OCI-M2 (cell line): ENCODE results near the gene SARS2.
"Not testable (repeated sequence)": the region's sequence is repeated elsewhere in the genome, so short reads cannot be mapped to it uniquely, and the experiment has no call there.

Experiments used
- DNase-seq: peaks from one replicate; lab custom pipeline; 2025; ENCODE audit not compliant: unreplicated experiment; lab: John Stamatoyannopoulos, UW

Gene SARS2

DNA sequence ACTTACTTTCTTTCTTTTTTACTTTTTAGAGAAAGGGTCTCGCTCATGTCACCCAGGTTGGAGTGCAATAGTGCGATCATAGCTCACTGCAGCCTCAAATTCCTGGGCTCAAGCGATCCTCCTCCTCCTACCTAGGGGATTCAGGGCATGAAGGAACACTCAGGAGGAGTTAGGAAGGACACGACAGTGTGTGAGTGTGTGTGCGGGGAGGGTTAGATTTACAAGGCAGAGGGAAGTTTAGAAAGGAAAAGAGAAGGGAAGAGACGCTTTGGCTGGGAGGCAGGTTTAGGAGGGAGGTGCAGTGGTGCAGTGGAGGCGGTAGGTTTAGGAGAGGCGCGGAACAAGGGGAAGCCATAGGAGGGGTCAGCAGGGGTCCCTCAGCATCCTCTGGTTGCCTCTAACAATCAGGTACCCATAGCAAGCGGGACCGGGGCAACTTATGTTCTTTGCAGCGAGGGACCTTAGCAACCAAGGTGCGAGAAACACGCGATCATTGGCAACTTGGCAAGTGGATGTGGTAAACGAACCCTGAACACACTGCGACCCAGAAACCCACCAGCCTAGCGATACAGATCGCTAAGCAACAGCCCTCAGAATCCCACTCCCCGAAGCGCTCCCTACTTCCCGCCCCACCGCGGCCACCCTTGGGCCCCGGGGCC, 31.6 kb downstream of the SARS2 start:
- DNase-seq, result no peak

DNA sequence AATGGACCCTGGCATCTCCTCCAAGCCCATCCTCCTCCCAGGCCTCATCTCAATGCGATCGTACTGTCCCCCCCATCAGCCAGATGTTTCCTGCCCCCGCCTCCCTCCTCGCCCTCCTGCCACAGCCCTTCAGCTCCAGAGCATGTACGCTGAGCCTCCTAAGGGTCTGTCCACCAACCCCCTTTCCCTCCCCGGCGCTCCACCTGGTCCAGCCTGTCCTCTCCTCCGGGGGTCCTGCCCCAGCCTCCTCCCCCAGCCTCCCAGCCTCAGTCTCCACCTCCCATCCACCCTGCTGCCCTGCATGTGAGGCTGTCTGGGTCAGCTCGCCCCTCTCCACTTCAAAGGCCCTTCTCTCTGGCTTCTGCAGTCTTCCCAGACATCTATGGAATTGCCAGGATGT, 35.6 kb downstream of the SARS2 start:
- no peak for DNase-seq

DNA sequence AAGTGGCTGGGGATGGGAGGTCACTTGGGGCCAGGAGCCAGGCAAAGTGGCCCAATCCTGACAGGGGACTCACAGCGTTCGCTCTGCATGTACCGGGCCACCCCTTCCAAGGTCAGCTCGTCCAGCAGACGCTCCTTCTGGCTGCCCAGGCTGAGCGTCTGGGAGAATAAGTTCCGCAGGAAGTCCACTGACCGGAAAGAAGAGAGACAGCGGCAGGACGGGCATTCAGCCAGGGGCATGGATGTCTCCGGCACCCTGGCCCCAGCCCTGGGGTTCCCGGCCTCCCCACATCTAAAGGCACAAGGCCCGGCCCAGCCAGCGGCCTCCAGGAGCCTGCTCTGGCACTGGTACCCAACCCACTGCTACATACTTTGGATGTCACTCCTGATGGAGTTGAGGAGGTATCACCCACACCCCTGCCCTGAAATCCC, 37.2 kb downstream of the SARS2 start:
- no peak for DNase-seq

DNA sequence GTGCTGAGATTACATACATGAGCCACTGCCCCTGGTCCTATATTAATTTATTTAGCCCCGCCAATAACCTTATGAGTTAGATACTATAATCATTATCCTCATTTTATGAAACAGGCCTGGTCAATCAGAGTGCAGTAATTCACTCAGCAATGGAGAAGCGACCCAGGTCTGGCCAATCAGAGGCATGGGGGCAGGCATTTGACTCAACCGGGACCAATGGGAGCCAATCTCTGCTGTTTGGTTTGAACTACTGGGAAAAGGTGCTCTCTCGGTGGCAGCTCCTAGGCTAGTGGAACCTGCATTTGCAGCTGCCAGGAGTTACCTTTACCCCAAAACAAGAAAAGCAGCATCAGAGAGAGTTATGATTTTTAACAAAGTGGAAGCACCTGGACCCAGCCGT, 37.7 kb downstream of the SARS2 start:
- no peak for DNase-seq

DNA sequence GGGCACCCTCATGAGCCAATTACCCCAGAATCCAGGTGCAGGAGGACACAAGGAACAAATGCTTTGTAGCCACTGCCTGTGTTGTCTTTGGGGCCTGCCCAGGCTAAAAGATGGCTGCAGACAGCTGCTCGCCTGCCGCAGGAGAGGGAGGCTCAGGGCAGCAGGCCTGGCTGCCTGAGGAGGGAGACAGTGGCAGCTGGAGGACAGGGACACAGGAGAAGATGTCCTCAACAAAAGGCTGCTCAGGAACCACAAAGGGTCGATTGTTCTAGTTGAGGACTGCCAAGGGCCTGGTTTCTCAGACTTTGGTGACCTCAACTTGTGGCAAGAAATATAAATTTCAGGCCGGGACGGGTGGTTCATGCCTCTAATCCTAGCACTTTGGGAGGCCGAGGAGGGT, 38.8 kb downstream of the SARS2 start:
- DNase-seq, result no peak

DNA sequence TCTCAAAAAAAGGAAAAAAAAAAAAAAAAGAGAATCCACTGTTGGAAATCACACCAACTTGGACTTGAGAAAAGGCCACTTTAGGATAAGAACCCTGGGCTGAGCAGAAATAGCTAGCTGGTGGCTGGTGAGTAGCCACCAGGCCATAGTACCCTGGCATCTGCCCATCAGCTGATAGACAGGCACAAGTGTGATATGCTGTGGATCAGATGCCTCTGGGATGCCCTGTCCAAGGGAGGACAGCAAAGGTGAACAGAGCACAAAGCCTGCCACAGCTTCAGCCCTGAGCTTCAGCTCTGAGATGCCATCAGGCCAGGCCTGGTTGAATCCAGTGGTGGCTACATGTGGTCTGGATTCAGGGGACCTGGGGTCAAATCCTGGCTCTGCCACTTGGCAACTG, 39.9 kb downstream of the SARS2 start:
- DNase-seq, result no peak

DNA sequence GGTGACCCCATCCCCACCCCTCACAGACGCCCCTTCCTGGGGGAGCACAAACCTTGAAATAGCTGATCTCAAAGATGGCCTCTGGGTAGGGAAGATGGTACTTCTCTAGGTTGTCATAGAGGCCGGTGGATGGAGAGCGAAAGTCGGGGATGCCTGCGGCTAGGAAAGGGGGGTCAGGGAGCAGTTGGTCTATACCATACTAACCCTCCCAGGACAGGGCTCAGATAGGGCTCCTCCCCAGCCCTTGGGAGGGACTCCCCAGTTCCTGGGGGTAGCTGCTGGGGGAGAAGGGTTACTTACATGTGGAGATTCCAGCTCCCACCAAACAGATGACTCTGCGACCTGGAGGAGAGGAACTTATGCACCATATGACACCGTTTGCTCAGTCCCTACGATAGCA, 40.8 kb downstream of the SARS2 start:
- DNase-seq, result no peak

DNA sequence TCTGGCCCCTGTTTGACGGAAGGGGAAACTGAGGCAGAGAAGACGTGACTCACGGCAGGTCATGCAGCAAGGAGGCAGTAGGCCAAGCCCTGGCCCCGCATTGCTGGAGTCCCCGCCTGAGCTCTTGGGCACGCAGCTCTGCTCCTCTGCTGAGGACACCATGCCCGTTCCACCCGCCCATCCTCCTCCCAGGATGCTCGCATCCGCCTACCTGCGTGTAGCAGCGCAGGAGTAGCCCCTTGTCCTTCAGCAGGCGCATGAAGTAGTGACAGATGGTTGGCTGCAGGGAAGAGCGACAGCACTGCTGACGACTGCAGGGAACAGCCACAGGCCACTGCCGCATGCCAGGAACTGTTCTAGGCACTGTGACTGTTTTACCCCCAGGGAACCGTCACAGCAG, 41.7 kb downstream of the SARS2 start:
- no peak for DNase-seq

DNA sequence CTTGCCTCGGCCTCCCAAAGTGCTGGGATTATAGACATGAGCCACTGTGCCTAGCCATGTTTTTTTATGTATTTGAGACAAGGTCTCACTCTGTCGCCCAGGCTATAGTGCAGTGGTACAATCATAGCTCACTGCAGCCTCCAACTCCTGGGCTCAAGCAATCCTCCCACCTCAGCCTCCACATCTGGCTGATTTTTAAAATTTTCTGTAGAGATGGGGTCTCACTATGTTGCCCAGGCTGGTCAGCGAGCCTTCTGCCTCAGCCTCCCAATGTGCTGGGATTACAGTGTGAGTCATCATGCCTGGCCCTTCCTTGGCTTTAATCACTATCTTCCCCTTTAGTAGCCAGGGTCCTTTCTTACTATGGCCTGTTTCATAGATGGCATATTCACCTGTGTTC, 45.9 kb downstream of the SARS2 start:
- not testable (repeated sequence) for DNase-seq

DNA sequence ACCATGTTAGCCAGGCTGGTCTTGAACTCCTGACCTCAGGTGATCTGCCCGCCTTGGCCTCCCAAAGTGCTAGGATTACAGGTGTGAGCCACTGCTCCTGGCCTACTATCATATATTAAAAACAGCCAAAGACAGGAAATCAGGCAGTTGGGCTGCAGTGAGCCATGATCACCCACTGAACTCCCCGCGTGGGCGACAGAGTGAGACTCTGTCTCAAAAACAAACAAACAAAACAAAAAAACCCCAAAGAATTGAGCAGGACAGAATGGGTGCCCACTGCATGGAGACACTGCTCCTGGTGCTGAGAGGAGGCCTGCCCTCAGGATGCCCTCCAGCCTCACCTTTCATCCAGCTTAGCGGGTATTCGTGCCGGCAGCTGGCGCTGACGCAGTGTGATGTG, 47.3 kb downstream of the SARS2 start:
- no peak for DNase-seq

DNA sequence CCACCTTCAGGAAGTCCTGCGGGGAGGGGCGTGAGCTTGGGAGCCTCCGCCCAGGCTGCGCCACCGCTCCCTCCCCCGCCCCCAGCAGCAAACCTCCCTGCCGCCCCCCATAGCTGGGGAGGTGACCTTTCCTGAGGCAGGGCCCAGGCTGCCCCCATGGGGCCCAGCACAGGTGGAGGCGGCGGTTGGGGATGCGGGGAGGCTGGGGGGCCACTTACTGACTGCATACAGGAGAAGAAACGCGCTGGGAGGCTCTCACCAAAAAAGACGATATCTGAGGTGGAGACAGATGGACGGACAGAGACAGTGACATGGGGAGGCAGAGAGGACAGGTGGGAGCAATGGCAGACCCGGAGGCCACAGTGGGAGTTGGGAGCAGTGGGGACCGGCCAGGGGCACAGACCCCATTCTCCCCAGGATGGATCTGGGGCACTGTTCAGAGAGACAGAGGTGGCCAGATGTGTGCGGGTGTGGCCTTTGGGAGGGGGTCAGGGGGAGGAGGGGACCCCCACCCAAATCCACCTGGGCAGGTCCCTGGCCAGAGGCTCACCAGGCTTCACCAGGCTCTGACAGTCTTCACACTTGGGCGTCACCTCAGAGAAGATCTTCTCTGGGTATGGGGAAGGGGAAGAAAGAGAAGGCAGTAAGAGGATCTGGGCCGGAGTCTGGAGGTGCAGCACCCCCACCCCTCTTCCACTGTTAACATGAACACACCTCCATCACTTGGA, 49.5 kb downstream of the SARS2 start:
- DNase-seq, result no peak

DNA sequence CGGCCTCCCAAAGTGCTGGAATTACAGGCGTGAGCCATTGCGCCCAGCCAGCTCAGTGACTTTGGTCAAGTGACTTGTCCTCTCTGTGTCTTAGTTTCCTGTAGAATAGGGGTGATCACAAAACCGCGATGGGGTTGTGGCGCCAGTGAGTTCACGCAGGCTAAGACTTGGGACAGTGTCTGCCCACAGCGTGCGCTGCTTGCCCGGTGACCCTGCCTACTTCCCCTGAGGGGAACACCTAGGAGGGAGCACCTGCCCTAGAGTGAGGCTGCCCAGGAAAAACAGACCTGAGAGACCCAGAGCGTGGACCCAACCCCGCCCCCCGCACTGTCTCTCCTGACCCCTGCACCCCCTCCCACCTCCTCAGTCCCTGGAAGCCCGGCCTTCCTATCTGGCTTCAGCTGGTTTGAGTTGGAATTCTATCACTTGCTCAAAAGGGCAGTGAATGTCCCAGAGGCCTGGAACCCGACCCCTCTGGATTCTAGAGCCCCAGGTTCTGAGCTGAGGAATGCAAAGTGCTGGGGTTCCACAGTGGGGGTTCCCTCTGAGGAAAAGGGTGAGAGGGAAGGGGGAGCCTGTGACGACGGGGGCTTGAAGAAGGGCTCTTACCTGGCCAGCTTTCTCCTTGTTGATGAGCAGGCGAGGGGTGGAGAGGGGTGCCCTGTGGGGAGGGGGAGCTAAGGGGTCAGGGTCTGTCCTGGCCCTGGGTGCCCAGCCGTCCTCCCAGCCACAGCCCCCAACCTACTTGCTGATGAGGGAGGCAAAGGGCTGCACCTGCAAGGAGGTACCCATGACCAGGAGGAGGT, 50.3 kb downstream of the SARS2 start:
- DNase-seq, result no peak

DNA sequence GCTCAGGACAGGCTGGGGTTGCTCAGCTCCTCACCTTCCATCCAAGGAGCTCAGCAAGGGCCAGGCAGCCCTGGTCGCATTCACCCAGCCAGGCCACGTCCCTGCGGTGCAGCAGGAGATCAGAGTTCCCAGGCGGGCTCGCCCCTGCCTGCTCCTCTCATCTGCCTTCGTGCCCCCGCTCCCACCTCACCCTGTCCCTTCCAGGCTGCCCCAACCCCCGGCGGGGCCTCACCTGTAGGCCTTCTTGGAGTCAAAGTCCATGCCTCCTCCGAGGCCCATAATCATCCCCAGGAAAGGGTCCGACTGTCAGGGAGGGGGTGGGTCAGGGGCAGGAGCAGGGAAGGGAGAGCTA, 51.2 kb downstream of the SARS2 start:
- no peak for DNase-seq

DNA sequence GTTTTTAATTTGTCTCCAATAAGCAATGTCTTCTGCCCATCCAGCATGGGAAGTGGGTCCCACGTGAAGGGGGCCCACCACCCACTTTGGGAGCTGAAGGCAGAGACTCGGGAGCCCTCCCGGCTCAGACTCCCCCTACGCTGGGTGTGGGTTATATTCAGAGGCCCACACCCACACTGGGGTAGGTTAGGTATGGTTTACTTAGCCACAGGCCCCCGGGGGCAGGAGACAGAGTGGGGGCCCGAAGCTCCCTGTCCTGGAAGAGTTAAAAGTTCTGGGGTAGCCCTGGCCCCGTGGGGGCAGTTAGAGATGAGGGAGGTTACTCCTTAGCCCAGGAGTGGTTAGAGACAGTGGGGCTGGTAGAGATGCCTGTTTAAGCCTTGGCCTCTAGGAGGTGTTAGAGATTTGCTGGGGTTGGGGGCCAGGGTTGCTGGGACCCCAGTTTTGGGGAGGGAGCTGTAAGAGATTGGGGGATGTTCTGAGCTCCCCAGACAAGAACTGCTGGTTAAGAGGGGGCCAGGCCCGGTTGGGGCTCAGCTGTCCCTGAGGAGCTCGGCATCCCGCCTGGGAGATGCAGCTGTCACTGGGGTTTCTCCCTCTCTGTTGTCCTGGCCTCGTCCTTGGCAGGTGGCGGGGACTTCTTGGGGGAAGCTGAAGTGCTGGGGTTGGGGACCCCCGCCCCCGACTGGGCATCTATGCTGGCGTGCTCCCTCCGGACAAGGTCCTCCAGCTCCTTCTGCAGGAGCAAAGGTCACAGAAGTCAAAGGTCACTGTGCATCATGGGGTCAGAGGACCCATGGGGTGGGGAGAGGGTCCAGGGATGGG, 51.8 kb downstream of the SARS2 start:
- DNase-seq, result no peak

DNA sequence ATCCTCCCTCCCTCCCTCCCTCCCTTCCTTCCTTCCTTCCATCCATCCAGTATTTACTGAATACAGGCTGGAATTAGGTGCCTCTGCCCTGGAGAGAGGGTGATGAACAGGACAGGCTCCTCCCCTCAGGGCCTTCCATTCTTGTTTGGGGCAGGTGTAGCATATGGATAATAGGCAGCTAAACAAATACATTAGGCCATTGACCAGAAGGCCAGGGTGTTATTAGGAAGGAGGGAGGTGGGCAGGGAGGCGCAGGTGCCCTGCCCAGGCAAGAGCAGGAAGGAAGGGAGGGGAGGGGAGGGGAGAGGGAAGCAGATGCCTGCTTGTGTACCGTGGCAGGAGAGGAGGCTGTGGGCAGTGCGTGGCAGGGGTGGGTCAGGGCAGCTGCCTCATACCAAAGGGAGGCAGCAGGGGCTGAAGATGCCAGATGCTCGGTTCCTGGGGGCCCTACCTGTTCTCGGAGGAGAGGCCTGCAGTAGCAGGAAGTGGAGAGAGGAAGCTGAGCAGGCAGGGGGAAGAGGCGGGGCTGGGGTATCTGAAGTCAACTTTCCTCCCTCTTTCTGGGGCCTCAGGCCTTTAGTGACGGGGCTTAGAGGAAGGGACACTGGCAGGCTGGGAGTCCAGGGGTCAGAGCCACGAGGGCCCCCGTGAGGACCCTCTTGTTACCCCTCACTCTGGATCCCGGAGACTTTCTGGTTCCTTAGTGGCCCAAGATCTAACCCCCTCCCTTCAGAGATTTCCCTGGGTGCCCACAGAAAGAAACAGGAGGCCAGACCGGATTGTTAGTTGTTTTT, 52.6 kb downstream of the SARS2 start, which contains the start of gene RINL:
Gene RINL, minus strand, starts transcription at position 495 of the 794 bp plus-strand sequence. CDS start 1,533 bp downstream, outside the sequence.
- DNase-seq, result no peak

DNA sequence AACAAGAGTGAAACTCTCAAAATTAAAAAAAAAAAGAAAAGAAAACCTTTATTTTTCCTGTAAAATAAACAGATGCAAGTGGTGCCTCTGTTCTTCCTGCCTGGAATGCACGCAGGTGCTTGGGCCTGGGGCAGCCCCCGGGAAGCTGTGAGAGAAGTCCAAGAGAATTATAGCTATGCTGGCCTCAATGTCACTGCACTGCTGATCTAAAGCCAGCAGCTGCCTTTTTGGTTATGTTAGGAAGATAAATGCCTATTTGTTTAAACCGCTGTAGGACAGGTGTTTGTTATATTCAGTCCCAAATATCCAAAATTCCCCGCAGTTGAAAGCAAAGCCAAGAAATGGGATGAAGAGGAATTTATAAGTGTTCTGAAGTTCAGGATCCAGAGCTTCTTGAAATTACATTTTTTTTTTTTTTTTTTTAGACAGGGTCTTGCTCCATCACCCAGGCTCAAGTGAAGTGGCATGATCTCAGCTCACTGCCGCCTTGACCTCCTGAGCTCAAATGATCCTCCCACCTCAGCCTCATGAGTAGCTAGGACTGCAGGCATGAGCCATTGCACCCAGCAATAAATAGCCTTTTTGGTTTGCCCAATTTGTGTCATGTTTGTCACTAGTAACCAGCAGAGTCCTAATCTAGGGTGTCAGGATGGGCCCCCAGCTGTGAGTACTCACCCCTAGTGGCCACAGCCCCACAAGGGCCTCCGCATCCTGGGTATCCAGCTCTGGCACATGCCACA, 54.7 kb downstream of the SARS2 start:
- no peak for DNase-seq

DNA sequence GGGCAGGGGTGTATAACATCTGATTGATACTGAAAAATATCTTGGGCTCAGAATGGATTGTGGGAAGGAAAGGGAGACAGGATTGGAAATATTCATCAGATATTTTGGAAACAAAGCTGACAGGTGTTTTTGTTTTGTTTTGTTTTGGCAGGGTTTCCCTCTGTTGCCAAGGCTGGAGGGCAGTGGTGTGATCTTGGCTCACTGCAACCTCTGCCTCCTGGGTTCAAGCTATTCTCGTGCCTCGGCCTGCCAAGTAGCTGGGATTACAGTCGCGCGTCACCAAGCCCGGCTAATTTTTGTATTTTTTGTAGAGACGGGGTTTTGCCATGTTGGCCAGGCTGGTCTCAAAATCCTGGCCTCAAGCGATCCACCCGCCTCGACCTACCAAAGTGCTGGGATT, 57.2 kb downstream of the SARS2 start:
- DNase-seq, result not testable (repeated sequence)

DNA sequence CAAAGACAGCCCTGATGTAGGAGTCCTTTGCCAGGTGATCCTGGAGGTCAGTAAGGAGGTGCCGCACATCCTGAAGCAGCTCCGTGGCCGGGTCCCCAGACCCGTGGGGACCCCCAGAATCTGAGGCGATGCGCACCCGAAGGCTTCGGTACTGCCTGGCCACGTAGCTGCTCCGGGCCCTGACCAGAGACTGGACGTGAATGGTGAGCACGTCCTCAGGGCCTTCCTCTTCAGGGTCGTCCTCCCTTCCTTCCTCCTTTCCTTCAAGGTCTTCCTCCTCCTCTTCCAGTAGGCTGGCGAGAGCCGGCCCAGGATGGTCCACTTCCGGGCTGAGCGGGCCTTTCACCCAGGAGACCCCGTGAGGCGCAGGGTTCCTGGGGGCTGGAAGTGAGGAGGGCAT, 60.0 kb downstream of the SARS2 start:
- no peak for DNase-seq

DNA sequence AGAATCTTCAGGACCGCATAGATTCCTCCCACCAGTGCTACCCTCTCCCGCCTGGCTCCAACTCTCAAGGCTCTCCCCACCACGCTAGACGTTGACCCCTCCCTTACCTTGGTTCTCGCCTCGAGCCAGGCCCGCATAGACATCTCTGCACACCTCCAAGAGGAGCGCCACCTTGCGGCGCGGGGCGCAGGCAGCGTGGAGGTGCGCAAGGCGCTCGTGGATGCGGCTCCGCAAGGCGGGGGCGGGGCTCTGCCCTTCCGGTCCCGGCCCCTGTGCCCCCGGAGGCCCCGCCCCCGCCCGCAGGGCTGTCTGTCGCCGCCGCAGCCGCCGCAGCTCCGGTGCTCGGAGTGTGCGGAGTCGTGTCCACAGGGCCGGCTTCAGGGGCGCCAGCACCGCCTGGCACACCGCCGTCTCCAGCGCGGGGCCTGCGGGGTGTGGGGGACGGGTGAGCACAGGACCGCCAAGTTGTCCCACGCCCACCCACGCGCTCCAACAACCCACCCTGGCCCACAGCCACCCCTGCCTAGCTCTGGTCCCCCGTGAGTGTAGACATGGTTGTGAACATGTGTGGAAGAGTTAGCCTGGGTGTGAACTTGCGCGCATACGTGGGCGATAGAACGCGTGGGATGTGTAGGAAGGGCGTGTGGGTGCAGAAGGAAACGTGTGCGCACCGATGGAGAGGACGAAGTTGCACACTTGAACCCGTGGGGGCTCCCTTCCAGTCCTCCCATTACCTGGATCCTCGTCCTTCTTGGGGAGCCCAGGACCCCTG, 60.5 kb downstream of the SARS2 start:
- DNase-seq, result no peak
